Transverse colon (tissue), 4 donors: Measurements from ENCODE around the gene TTC12. TPM values are rescaled to one million over a fixed set of nuclear protein-coding genes. Genes with fewer than 3 reads are reported as not detected.

Experiments used
- DNase-seq: peaks from one replicate; pipeline ENCODE4 v3.0.0-alpha.2; 2019
- H3K27ac ChIP-seq, 4 donors: fragments of 200-600 bp; sonication (generic); 2 replicates each; pipeline ENCODE4 v1.5.1; 2016 to 2018; ENCODE audit warnings: inconsistent platforms in 4 of 4
- H3K27me3 ChIP-seq: fragments of 200-600 bp; sonication (generic); 2 replicates; pipeline ENCODE4 v1.5.1; 2017; ENCODE audit warnings: inconsistent platforms
- H3K36me3 ChIP-seq, 4 donors: fragments of 200-600 bp; sonication (generic); 2 replicates each; pipeline ENCODE4 v1.5.1; 2017 to 2019; ENCODE audit warnings: inconsistent platforms in 4 of 4
- H3K4me1 ChIP-seq, 4 donors: fragments of 200-600 bp; sonication (generic); 2 replicates each; pipeline ENCODE4 v1.5.1; 2017 to 2020; ENCODE audit warnings: inconsistent platforms in 4 of 4
- H3K4me3 ChIP-seq, 4 donors: fragments of 200-600 bp; sonication (generic); 1 replicate in 1 of 4; 2 replicates in 3 of 4; pipeline versions ENCODE4 v1.5.1 to v1.6.1; 2017 to 2019; ENCODE audit warnings: inconsistent platforms in 4 of 4
- H3K9me3 ChIP-seq, 2 donors: fragments of 200-600 bp; sonication (generic); 2 replicates each; pipeline ENCODE4 v1.5.1; 2017 to 2019; ENCODE audit warnings: inconsistent platforms in 2 of 2
- EP300 ChIP-seq: sonication (generic); formaldehyde crosslinking; IDR thresholded peaks from one replicate; pipeline ENCODE4 v1.6.1; 2017; ENCODE audit warnings: antibody characterized with exemption, low read depth
- POLR2A ChIP-seq: fragments of 450-650 bp; IDR thresholded peaks from one replicate; pipeline ENCODE4 v1.6.1; 2016; ENCODE audit warnings: antibody characterized with exemption, mild to moderate bottlenecking, moderate library complexity
- POLR2AphosphoS5 ChIP-seq, 3 donors: sonication (generic); formaldehyde crosslinking; IDR thresholded peaks; one replicate each; pipeline ENCODE4 v1.6.1; 2016; ENCODE audit warnings: antibody characterized with exemption in 3 of 3
- WGBS, 2 donors: methylation state at CpG; one replicate each; pipeline ENCODE4 v1.1.5; 2018; ENCODE audit warnings: low coverage in 1 of 2; 5-methylcytosine and 5-hydroxymethylcytosine counted together
- in situ Hi-C, 4 donors: fragments of 200-750 bp; cut with MboI; loops; one replicate each; pipeline versions ENCODE4 v1.15.0 to v1.15.1; 2017; ENCODE audit warnings: low sequenced_read_pairs in 3 of 4, low pct_ligation_motif_present in 1 of 4, low pct_unique_long_range_greater_than_20kb in 1 of 4
- intact Hi-C: fragments of 100-400 bp; cut with DNase I; formaldehyde crosslinking; loops from one replicate; pipeline ENCODE4 v1.15.1; 2023; ENCODE audit warnings: low total_unique reads
- total RNA-seq, 4 donors: library from RNA; depleted of rRNA; stranded (reverse); fragments of >200 nt; gene quantifications; one replicate each; pipeline ENCODE4 v1.1.0, GENCODE V29; 2016
- TF ChIP-seq, protein P1 (sequence below), 5 experiments: fragments of 200-600 bp in 3 of 5; fragments of 450-650 bp in 2 of 5; sonication (generic) in 3 of 5; IDR thresholded peaks; 1 replicate in 2 of 5; 2 replicates in 3 of 5; pipeline ENCODE4 v1.5.1; 2016 to 2017; ENCODE audit warnings: antibody characterized with exemption in 5 of 5, inconsistent platforms in 3 of 5, mild to moderate bottlenecking in 2 of 5, moderate library complexity in 1 of 5

TTC12 gene
- total RNA-seq, 4 donors from 2014 or later: 10.3 to 24.1 (median 16.0) TPM

DNA sequence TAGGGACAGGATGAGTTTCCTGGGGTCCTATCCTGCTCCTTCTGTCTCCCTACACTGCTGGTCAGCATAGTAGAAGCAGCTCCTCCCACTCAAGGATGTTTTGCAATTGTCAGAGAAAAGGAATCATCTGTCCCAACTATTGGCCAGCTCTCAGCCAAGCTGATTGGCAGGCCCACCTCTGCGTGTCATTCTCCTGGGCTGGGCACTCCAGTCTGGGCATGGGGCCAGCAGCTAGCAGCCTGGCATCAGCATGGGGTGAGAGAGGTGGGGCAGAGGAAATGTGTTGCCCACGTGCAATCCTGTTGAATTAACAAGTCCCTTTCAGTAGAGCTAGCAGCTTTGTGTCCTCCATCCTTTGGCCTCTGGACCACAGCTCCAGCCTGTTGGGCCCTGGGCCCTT, 87.3 kb downstream of the TTC12 start:
- TF ChIP-seq POLR2A: no peak
- no peak for TF ChIP-seq POLR2AphosphoS5 (IDR thresholded peaks at IDR 0.05)
- TF ChIP-seq EP300: no peak
- TF ChIP-seq, protein P1, sequence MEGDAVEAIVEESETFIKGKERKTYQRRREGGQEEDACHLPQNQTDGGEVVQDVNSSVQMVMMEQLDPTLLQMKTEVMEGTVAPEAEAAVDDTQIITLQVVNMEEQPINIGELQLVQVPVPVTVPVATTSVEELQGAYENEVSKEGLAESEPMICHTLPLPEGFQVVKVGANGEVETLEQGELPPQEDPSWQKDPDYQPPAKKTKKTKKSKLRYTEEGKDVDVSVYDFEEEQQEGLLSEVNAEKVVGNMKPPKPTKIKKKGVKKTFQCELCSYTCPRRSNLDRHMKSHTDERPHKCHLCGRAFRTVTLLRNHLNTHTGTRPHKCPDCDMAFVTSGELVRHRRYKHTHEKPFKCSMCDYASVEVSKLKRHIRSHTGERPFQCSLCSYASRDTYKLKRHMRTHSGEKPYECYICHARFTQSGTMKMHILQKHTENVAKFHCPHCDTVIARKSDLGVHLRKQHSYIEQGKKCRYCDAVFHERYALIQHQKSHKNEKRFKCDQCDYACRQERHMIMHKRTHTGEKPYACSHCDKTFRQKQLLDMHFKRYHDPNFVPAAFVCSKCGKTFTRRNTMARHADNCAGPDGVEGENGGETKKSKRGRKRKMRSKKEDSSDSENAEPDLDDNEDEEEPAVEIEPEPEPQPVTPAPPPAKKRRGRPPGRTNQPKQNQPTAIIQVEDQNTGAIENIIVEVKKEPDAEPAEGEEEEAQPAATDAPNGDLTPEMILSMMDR (IDR thresholded peaks at IDR 0.05): no peak
- Histone ChIP-seq H3K4me3 (no peak overlapping the region), H3K36me3 (no peaks in the 10 kb centered on the region), H3K27me3 (no peaks in the 10 kb centered on the region), H3K27ac (no peak overlapping the region), H3K4me1 (no peaks in the 10 kb centered on the region), H3K9me3 (no peaks in the 10 kb centered on the region)
- intact Hi-C loops (no loop called here), in situ Hi-C loops (no loop called here)
- DNase-seq: peak; percentile 70
- 16% methylated on average over 2 of the region's 2 CpGs; no CpG with 5 or more reads in 1 of the 2 donors for WGBS, 2 donors

DNA sequence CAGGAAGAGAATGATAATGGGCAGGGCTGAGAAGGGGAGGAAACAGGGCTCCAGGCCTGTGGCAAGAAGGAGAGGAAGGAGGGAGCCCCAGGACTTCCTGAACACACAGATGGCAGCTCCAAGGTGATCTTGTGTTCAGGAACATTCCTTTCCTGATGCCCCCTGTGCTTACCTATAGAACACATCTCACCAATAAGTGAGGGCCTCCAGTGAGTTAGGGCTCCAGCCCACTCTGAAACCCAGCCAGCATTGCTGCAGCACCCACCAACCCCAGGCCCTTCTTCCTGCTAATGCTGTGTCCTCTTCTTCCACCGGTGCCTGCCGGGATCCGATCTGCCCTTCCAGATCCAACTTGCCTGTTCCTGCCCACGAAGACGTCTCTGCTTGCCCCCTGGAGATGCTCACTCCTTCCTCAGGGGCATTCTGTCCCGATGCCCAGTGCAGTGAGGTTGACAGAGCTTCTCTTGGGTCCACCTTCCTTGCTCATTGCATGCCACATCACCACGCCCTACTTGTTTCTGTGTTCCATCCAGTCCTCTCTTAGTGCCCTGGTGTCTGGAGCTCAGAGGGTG, 90.6 kb downstream of the TTC12 start:
- Histone ChIP-seq H3K27ac (no peak overlapping the region), H3K4me3 (no peak overlapping the region), H3K9me3 (no peaks in the 10 kb centered on the region), H3K36me3 (no peaks in the 10 kb centered on the region), H3K4me1 (no peaks in the 10 kb centered on the region), H3K27me3 (no peaks in the 10 kb centered on the region)
- in situ Hi-C loops: no loop called here
- TF ChIP-seq POLR2A (no peak), POLR2AphosphoS5 (IDR thresholded peaks at IDR 0.05) (no peak)
- DNase-seq: no peak
- intact Hi-C loops: no loop called here
- WGBS, 2 donors: 89% methylated on average over 7 of the region's 7 CpGs; no CpG with 5 or more reads in 1 of the 2 donors

DNA sequence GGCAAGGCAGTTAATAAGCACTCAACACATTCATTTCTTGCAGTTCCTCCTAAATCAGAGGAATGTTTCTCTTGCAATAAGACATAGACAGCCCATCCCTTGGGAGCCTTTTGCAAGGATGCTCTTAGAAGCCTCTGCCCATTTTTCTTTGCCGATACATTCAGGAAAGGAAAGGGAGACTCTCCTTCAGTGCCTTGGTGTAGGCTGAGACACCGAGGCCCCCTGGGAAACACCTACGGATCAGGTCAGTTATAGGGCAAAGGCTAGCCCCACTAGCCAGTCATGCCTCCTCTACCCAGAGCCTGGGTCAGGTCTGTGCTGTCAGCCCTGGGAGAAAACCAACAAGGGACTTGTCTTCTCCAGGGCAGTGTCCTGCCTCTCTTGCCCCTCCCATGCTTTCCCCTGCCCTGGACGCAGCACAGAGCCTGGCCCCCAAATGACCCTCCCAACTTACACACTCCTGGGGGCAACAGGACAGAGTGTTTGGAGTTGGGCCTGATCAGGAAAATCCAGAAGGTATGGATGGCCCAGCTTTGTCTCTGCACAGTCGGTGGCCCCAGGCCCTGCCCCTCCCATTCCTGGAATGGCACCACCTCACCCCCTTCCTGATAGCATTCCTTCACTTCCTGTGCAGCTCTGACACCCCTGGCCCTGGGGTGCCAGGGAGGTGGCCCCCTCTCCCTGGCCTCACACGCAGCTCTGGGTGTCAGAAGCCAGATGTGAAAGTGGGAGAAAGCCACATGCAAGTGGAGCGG, 91.5 kb downstream of the TTC12 start:
- H3K36me3 ChIP-seq: no peaks in the 10 kb centered on the region
- intact Hi-C loops: no loop called here
- no peak overlapping the region for H3K4me3 ChIP-seq
- no peaks in the 10 kb centered on the region for H3K4me1 ChIP-seq
- no peaks in the 10 kb centered on the region for H3K9me3 ChIP-seq
- no peak overlapping the region for H3K27ac ChIP-seq
- no peaks in the 10 kb centered on the region for H3K27me3 ChIP-seq
- TF ChIP-seq EP300: no peak
- TF ChIP-seq POLR2AphosphoS5 (IDR thresholded peaks at IDR 0.05): no peak
- no peak for TF ChIP-seq POLR2A
- TF ChIP-seq, protein P1 (IDR thresholded peaks at IDR 0.05): no peak
- WGBS, 2 donors: 72% methylated on average over 7 of the region's 7 CpGs; no CpG with 5 or more reads in 1 of the 2 donors
- in situ Hi-C loops: no loop called here
- no peak for DNase-seq

DNA sequence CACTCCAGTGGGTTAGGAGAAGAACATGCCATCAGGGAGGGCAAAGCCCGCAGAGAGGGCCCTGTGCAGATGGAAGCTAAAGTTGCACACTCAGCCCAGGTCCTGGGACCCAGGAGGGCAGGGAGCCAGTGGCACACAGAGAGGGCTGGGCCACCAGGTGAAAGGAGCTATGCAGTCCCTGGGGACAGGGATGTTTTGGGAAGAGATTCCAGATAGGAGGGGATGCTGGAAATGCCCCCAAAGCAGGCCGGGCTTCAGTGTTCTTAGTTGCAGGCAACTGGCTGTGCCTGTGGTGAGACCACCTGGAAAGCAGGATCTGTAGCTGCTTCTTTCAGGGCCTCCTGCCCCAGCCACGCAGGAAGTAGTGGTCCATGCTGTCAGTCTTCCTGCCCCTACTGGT, 92.8 kb downstream of the TTC12 start:
- 85 to 100% methylated on average over 1 to 3 of the region's 3 CpGs for WGBS, 2 donors
- in situ Hi-C loops: no loop called here
- intact Hi-C loops: no loop called here
- no peak for TF ChIP-seq POLR2A
- TF ChIP-seq, protein P1 (IDR thresholded peaks at IDR 0.05): no peak
- TF ChIP-seq POLR2AphosphoS5 (IDR thresholded peaks at IDR 0.05): no peak
- no peak for TF ChIP-seq EP300
- Histone ChIP-seq H3K4me1 (no peaks in the 10 kb centered on the region), H3K27me3 (no peaks in the 10 kb centered on the region), H3K27ac (no peak overlapping the region), H3K9me3 (no peaks in the 10 kb centered on the region), H3K4me3 (no peak overlapping the region), H3K36me3 (no peaks in the 10 kb centered on the region)
- no peak for DNase-seq
